Vagina (tissue), 2 donors: ENCODE measurements around the gene SEMA6D.

ENCODE experiments used
- CTCF ChIP-seq, 3 experiments: fragments of 450-650 bp in 2 of 3; fragments of 200-600 bp in 1 of 3; sonication (generic) in 1 of 3; IDR thresholded peaks; one replicate each; pipeline ENCODE4 v1.5.1; 2017 to 2019; ENCODE audit warnings: antibody characterized with exemption in 3 of 3, mild to moderate bottlenecking in 2 of 3, moderate library complexity in 2 of 3
- POLR2A ChIP-seq, 2 donors: fragments of 450-650 bp; IDR thresholded peaks; one replicate each; pipeline ENCODE4 v1.6.1; 2017; ENCODE audit warnings: antibody characterized with exemption in 2 of 2, mild to moderate bottlenecking in 2 of 2, moderate library complexity in 2 of 2

GRCh38 chr15:47673232-47673761 is 44.0 kb upstream of the SEMA6D start:
- no peak for TF ChIP-seq CTCF (IDR thresholded peaks at IDR 0.05)
- TF ChIP-seq POLR2A (IDR thresholded peaks at IDR 0.05), result no peak
